RWPE1 (cell line): ENCODE measurements around the gene GMPPB.

ENCODE experiments used
- CTCF ChIA-PET: fragments of 350-600 bp; sonication (Branson Sonifier 250); formaldehyde crosslinking; extraction: SDS; loops from one replicate; lab custom pipeline; 2021; lab: Yijun Ruan, JAX
- POLR2A ChIA-PET: fragments of 400-600 bp; formaldehyde crosslinking; extraction: SDS; loops from one replicate; lab custom pipeline; 2020; ENCODE audit warnings: antibody characterized with exemption; ENCODE audit not compliant: low non-redundant PET; lab: Yijun Ruan, JAX
- DNase-seq: peaks from one replicate; pipeline ENCODE4 v3.0.0; 2012; ENCODE audit warnings: low spot score
- H3K27ac ChIP-seq: fragments of 450-650 bp; 2 replicates; pipeline ENCODE4 v1.5.1; 2017
- TF ChIP-seq, protein P1 (sequence below): fragments of 450-650 bp; conservative IDR thresholded peaks from 2 replicates; pipeline ENCODE4 v1.5.1; 2017; ENCODE audit warnings: low read depth, mild to moderate bottlenecking

GMPPB gene

DNA sequence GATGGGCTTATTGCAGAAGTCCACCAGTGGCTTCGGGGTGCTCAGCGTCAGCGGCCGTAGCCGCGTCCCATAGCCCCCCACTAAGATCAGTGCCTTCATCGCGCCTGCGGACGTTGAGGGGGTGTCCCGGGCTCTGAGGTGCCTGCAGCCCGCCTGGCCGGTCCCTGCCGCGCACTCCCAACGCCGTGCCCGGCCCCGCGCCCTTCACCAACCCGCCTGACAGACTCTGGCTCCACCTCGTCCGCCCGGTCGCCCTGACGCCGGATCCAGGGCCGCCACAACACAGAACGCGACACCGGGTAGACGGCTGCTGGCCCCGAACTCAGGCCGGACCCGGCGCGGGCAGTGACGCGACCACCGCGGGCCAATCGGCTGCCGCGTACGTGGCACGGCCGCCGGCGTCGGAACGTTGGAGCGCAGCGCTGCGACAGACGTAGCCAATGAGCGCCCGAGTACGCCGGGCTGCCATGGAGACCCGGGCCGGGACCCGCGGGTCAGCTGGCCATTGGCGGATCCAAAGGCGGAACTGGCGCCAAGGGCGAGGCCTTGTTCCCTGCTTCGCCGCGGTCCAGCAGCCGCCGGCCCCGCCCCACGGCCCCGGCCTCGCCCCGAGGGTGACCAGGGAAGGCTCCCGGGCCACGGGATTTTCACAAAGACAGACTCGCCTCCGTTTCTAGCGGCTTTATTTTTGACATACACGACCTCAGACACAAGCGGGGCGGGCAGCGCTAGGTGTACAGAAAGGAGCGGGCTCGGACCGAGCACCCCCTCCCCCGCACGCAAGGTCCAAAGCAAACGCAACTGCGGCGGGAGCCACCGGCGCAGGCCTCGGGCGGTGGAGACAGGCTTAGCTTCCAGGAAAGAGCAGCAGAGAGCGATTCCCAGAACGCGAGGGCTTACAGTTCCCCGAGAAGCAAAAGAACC, at the start of gene GMPPB:
TSS of gene GMPPB (minus strand) at position 324 of the 924 bp plus-strand sequence. CDS start at position 99, 225 bp downstream.
- TF ChIP-seq, protein P1, sequence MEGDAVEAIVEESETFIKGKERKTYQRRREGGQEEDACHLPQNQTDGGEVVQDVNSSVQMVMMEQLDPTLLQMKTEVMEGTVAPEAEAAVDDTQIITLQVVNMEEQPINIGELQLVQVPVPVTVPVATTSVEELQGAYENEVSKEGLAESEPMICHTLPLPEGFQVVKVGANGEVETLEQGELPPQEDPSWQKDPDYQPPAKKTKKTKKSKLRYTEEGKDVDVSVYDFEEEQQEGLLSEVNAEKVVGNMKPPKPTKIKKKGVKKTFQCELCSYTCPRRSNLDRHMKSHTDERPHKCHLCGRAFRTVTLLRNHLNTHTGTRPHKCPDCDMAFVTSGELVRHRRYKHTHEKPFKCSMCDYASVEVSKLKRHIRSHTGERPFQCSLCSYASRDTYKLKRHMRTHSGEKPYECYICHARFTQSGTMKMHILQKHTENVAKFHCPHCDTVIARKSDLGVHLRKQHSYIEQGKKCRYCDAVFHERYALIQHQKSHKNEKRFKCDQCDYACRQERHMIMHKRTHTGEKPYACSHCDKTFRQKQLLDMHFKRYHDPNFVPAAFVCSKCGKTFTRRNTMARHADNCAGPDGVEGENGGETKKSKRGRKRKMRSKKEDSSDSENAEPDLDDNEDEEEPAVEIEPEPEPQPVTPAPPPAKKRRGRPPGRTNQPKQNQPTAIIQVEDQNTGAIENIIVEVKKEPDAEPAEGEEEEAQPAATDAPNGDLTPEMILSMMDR, result no peak
- peak; percentile 90 for DNase-seq
- ChIA-PET POLR2A (no interaction called here), CTCF (interaction anchor here (0.9 kb wide), 1 partner anchor 51 kb away, joined by 5 read pairs; no protein-coding TSS in a partner anchor)
- peak within 1 kb of the TSS; percentile 89 for H3K27ac ChIP-seq

- ChIA-PET POLR2A (no interaction called here), CTCF (no interaction called here)
Observed at GRCh38 chr3:49772703-49773102, 49.0 kb upstream of the GMPPB start.

DNA sequence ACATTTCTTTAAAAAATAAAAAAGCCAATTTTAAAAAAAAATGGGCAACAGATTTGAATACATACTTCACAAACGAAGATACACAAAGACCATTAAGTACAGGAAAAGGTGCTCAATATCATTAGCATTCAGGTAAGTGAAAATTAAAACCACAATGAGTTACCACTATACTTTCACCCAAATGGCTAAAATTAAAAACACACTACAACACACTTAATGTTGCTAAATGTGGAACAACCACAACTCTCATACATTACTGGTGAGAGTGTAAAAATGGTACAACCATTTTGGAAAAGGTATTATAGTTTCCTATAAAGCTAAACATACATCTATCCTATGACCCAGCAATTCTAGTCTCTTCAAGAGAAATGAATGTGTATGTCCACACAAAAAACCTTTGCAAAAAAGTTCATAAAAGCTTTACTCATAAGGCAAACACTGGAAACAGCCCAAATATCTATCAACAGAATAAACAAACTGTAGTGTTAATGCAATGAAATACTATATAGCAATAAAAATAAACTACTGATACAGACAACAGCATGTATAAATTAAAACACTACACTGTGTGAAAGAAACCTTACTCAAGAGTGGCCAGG, 47.7 kb upstream of the GMPPB start:
- DNase-seq, result no peak
- ChIA-PET CTCF (interaction anchor here (0.7 kb wide), 1 partner anchor 24 kb away, joined by 5 read pairs; no protein-coding TSS in a partner anchor), POLR2A (no interaction called here)
- TF ChIP-seq, protein P1, result no peak
- no peak overlapping the region for H3K27ac ChIP-seq

More at GRCh38 chr3:49772703-49773102, 49.0 kb upstream of the GMPPB start:
- TF ChIP-seq, protein P1, result no peak
- H3K27ac ChIP-seq, result no peak overlapping the region
- no peak for DNase-seq

DNA sequence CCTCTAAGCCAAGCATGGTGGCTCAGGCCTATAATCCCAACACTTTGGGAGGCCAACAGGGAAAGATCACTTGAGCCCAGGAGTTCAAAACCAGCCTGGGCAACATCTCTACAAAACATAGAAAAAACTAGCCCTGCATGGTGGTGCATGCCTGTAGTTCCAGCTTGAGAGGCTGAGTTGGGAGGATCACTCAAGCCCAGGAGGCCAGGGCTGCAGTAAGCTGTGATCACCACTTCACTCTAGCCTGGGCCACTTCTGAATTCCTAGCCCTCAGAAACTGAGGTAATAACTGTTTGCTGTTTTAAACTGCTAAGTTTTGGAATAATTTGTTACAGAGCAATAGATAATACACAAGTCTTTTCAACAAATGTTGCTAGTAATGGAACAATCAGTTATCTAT, 46.2 kb upstream of the GMPPB start:
- no peak for DNase-seq
- CTCF ChIA-PET, result interaction anchor here (0.8 kb wide), 1 partner anchor 12 kb away, joined by 3 read pairs; no protein-coding TSS in a partner anchor
- TF ChIP-seq, protein P1, result no peak
- POLR2A ChIA-PET, result no interaction called here
- no peak overlapping the region for H3K27ac ChIP-seq

DNA sequence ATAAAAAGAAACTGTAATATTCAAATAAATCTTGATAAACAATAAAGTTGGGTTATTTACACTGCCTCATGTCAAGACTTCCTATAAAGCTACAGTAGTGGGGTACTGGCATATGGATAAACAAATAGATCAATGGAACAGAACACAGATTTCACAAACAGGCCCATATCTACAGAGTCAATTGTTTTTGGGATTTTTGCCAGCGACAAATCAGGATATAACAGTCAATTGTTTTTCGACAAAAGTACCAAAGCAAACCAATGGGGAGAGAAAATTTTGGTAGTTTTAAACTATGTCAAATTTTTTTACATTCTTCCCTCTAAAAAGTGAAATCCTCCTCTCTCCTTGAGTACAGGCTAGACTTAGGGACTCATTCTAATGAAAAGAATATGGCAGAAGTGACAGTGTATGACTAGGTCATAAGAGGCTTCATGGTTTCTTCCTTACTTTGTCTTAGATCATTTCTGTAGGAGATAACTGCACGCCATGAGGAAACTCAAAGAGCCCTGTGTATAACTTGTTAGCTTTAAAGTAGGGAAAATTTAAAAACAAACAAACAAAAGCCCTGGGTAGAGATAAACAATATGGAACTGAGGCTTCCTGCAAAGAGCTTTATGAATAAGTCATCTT, 45.6 kb upstream of the GMPPB start:
- no peak for DNase-seq
- ChIA-PET CTCF (interaction anchor here (0.8 kb wide), 1 partner anchor 12 kb away, joined by 3 read pairs; no protein-coding TSS in a partner anchor), POLR2A (no interaction called here)
- H3K27ac ChIP-seq, result no peak overlapping the region
- TF ChIP-seq, protein P1, result no peak

GRCh38 chr3:49763981-49764380, 40.2 kb upstream of the GMPPB start:
- CTCF ChIA-PET, result no interaction called here
- TF ChIP-seq, protein P1, result no peak

More at GRCh38 chr3:49763981-49764380, 40.2 kb upstream of the GMPPB start:
- POLR2A ChIA-PET, result no interaction called here
- no peak for DNase-seq
- no peak overlapping the region for H3K27ac ChIP-seq
